SK-N-SH (cell line): ENCODE measurements around the gene TTLL1.

ENCODE experiments used
- EP300 ChIP-seq, 2 experiments: IDR thresholded peaks; 2 replicates each; pipeline versions ENCODE4 v1.4.0 to v1.6.1; 2012; ENCODE audit warnings: borderline replicate concordance in 1 of 2, low read depth in 1 of 2, low read length in 1 of 2
- RAD21 ChIP-seq: IDR thresholded peaks from 2 replicates; pipeline ENCODE4 v1.6.1; 2012; ENCODE audit warnings: mild to moderate bottlenecking, low read length
- TF ChIP-seq, protein P1 (sequence below): fragments of 200-600 bp; sonication (generic); IDR thresholded peaks from 2 replicates; pipeline ENCODE4 v1.6.1; 2017; ENCODE audit warnings: antibody characterized with exemption, mild to moderate bottlenecking, moderate library complexity

DNA sequence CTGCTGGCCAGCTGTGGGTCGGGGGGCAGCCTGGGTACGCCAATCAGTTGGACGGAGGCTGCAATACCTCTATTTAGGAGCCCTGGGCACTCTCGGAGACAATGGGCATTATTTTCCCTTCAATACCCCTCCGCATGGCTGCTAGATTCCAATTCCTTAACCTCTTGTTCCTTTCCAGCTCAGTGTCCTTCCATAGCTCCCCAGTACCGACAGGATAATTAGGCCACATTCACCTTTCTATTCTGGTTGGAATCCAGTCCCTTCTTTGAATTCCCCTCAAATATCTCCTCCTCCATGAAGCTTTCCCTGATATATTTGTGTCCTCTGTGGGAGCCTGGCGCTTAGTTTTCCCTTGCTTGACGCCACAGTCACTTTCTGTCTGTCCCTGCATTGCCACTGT lies 17.1 kb upstream of the TTLL1 start:
- TF ChIP-seq, protein P1, sequence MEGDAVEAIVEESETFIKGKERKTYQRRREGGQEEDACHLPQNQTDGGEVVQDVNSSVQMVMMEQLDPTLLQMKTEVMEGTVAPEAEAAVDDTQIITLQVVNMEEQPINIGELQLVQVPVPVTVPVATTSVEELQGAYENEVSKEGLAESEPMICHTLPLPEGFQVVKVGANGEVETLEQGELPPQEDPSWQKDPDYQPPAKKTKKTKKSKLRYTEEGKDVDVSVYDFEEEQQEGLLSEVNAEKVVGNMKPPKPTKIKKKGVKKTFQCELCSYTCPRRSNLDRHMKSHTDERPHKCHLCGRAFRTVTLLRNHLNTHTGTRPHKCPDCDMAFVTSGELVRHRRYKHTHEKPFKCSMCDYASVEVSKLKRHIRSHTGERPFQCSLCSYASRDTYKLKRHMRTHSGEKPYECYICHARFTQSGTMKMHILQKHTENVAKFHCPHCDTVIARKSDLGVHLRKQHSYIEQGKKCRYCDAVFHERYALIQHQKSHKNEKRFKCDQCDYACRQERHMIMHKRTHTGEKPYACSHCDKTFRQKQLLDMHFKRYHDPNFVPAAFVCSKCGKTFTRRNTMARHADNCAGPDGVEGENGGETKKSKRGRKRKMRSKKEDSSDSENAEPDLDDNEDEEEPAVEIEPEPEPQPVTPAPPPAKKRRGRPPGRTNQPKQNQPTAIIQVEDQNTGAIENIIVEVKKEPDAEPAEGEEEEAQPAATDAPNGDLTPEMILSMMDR = no peak
- TF ChIP-seq EP300 (IDR thresholded peaks at IDR 0.05; ENCODE audit: borderline replicate concordance in 1 of 2, low read depth in 1 of 2, low read length in 1 of 2) (no peak), RAD21 (no peak)
